Activated CD4-positive, alpha-beta memory T cell treated with anti-CD3 and anti-CD28 coated beads for 36 hours (primary cell): ENCODE results near the gene TSKU. TPM values are rescaled to one million over a fixed set of nuclear protein-coding genes. Genes with fewer than 3 reads are reported as not detected.
A peak's percentile ranks its signal among the peaks of the same experiment; 100 is the strongest.

Source experiments
- CTCF ChIA-PET: fragments of 350-600 bp; sonication (Branson Sonifier 250); formaldehyde crosslinking; loops from one replicate; lab custom pipeline; 2021; ENCODE audit warnings: antibody characterized with exemption, inconsistent platforms; lab: Charles Lee
- POLR2A ChIA-PET: fragments of 350-600 bp; sonication (Branson Sonifier 250); formaldehyde crosslinking; loops from one replicate; lab custom pipeline; 2021; ENCODE audit warnings: antibody characterized with exemption; lab: Charles Lee
- DNase-seq: peaks from one replicate; pipeline ENCODE4 v3.0.0-alpha.2; 2020
- H3K27ac Mint-ChIP-seq: one replicate; pipeline ENCODE4 v1.8.0; 2021; ENCODE audit warnings: mixed read lengths
- H3K27me3 Mint-ChIP-seq: one replicate; pipeline ENCODE4 v1.8.0; 2021; ENCODE audit warnings: mixed read lengths
- H3K36me3 Mint-ChIP-seq: one replicate; pipeline ENCODE4 v1.8.0; 2021; ENCODE audit warnings: mixed read lengths
- H3K4me1 Mint-ChIP-seq: one replicate; pipeline ENCODE4 v1.8.0; 2021; ENCODE audit warnings: low read depth, mixed read lengths
- H3K4me3 Mint-ChIP-seq: one replicate; pipeline ENCODE4 v1.8.0; 2021; ENCODE audit warnings: mild to moderate bottlenecking, mixed read lengths
- H3K9me3 Mint-ChIP-seq: one replicate; pipeline ENCODE4 v1.8.0; 2021; ENCODE audit warnings: mixed read lengths
- intact Hi-C: fragments of 100-400 bp; cut with micrococcal nuclease; formaldehyde crosslinking; loops from one replicate; pipeline ENCODE4 v1.15.1; 2023
- total RNA-seq, 2 experiments: library from RNA; stranded (reverse); gene quantifications; one replicate each; pipeline ENCODE4 v1.2.3, GENCODE V29; 2021

The TSKU gene
- total RNA-seq, 2 experiments from 2014 or later, result 3.8 to 3.9 TPM

GRCh38 chr11:76801225-76801624 is 18.1 kb downstream of the TSKU start:
- intact Hi-C loops, result loop anchor here (10.0 kb wide), 2 partner anchors 236 to 314 kb away; no protein-coding TSS in a partner anchor
- Mint-ChIP-seq H3K27me3 (peaks cover 7% of the 10 kb centered on the region), H3K4me3 (no peak overlapping the region), H3K4me1 (peaks cover 32% of the 10 kb centered on the region), H3K27ac (no peak overlapping the region), H3K36me3 (no peaks in the 10 kb centered on the region), H3K9me3 (no peaks in the 10 kb centered on the region)
- ChIA-PET CTCF (interaction anchor here (0.7 to 7.8 kb wide), 5 partner anchors 9 to 117 kb away, joined by 3 to 119 read pairs (median 54); no protein-coding TSS in a partner anchor), POLR2A (no interaction called here)
- DNase-seq, result no peak

GRCh38 chr11:76801736-76802135 is 18.6 kb downstream of the TSKU start:
- H3K4me3 Mint-ChIP-seq, result no peak overlapping the region
- no peak for DNase-seq
- CTCF ChIA-PET, result interaction anchor here (0.7 to 7.8 kb wide), 4 partner anchors 10 to 117 kb away, joined by 3 to 119 read pairs (median 56); no protein-coding TSS in a partner anchor
- intact Hi-C loops, result loop anchor here (10.0 kb wide), 2 partner anchors 237 to 313 kb away; no protein-coding TSS in a partner anchor
- H3K27ac Mint-ChIP-seq, result no peak overlapping the region
- H3K4me1 Mint-ChIP-seq, result peaks cover 32% of the 10 kb centered on the region
- POLR2A ChIA-PET, result no interaction called here
- H3K27me3 Mint-ChIP-seq, result peaks cover 12% of the 10 kb centered on the region
- no peaks in the 10 kb centered on the region for H3K36me3 Mint-ChIP-seq
- no peaks in the 10 kb centered on the region for H3K9me3 Mint-ChIP-seq

GRCh38 chr11:76802151-76802550 is 19.0 kb downstream of the TSKU start:
- intact Hi-C loops, result loop anchor here (10.0 kb wide), 2 partner anchors 237 to 313 kb away; no protein-coding TSS in a partner anchor
- POLR2A ChIA-PET, result no interaction called here
- H3K27me3 Mint-ChIP-seq, result peaks cover 13% of the 10 kb centered on the region

GRCh38 chr11:76802621-76803020 is 19.5 kb downstream of the TSKU start:
- Mint-ChIP-seq H3K4me1 (peaks cover 32% of the 10 kb centered on the region), H3K36me3 (no peaks in the 10 kb centered on the region), H3K4me3 (no peak overlapping the region)

More at GRCh38 chr11:76802151-76802550, 19.0 kb downstream of the TSKU start:
- no peak for DNase-seq
- H3K36me3 Mint-ChIP-seq, result no peaks in the 10 kb centered on the region
- no peaks in the 10 kb centered on the region for H3K9me3 Mint-ChIP-seq
- peaks cover 32% of the 10 kb centered on the region for H3K4me1 Mint-ChIP-seq
- no peak overlapping the region for H3K4me3 Mint-ChIP-seq
- CTCF ChIA-PET, result interaction anchor here (5.5 to 7.8 kb wide), 3 partner anchors 67 to 117 kb away, joined by 54 to 119 read pairs (median 58); no protein-coding TSS in a partner anchor
- H3K27ac Mint-ChIP-seq, result no peak overlapping the region

GRCh38 chr11:76803023-76803422 is 19.9 kb downstream of the TSKU start:
- DNase-seq, result no peak
- POLR2A ChIA-PET, result no interaction called here
- Mint-ChIP-seq H3K27me3 (peaks cover 16% of the 10 kb centered on the region), H3K27ac (no peak overlapping the region), H3K4me3 (no peak overlapping the region), H3K36me3 (no peaks in the 10 kb centered on the region), H3K9me3 (no peaks in the 10 kb centered on the region), H3K4me1 (peaks cover 32% of the 10 kb centered on the region)
- intact Hi-C loops, result loop anchor here (10.0 kb wide), 2 partner anchors 238 to 312 kb away; no protein-coding TSS in a partner anchor
- CTCF ChIA-PET, result interaction anchor here (0.7 to 7.8 kb wide), 5 partner anchors 68 to 116 kb away, joined by 3 to 119 read pairs (median 6); no protein-coding TSS in a partner anchor

More at GRCh38 chr11:76802621-76803020, 19.5 kb downstream of the TSKU start:
- Mint-ChIP-seq H3K27me3 (peaks cover 15% of the 10 kb centered on the region), H3K27ac (no peak overlapping the region), H3K9me3 (no peaks in the 10 kb centered on the region)
- ChIA-PET POLR2A (no interaction called here), CTCF (interaction anchor here (0.7 to 7.8 kb wide), 5 partner anchors 68 to 116 kb away, joined by 3 to 119 read pairs (median 6); no protein-coding TSS in a partner anchor)
- intact Hi-C loops, result loop anchor here (10.0 kb wide), 2 partner anchors 238 to 312 kb away; no protein-coding TSS in a partner anchor
- no peak for DNase-seq

- no peaks in the 10 kb centered on the region for H3K9me3 Mint-ChIP-seq
- peak overlapping the region; percentile 6 for H3K27ac Mint-ChIP-seq
- peak; percentile 89 for DNase-seq
- H3K27me3 Mint-ChIP-seq, result peaks cover 22% of the 10 kb centered on the region
- intact Hi-C loops, result loop anchor here (10.0 kb wide), 2 partner anchors 239 to 311 kb away; no protein-coding TSS in a partner anchor
- no peaks in the 10 kb centered on the region for H3K36me3 Mint-ChIP-seq
- H3K4me3 Mint-ChIP-seq, result no peak overlapping the region
- ChIA-PET CTCF (interaction anchor here (1.8 to 7.8 kb wide), 4 partner anchors 69 to 243 kb away, joined by 4 to 119 read pairs (median 32); no protein-coding TSS in a partner anchor), POLR2A (no interaction called here)
- peaks cover 32% of the 10 kb centered on the region for H3K4me1 Mint-ChIP-seq
These were observed 20.9 kb downstream of the TSKU start for GRCh38 chr11:76803811-76804600.

GRCh38 chr11:76805206-76805913 is 22.2 kb downstream of the TSKU start:
- Mint-ChIP-seq H3K36me3 (no peaks in the 10 kb centered on the region), H3K27me3 (peaks cover 22% of the 10 kb centered on the region), H3K9me3 (no peaks in the 10 kb centered on the region), H3K4me3 (no peak overlapping the region), H3K27ac (no peak overlapping the region), H3K4me1 (peaks cover 29% of the 10 kb centered on the region)
- POLR2A ChIA-PET, result no interaction called here
- DNase-seq, result peak; percentile 85
- intact Hi-C loops, result loop anchor here (10.0 kb wide), 2 partner anchors 241 to 309 kb away; no protein-coding TSS in a partner anchor
- CTCF ChIA-PET, result interaction anchor here (0.6 to 6.3 kb wide), 5 partner anchors 24 to 251 kb away, joined by 3 to 58 read pairs (median 4); no protein-coding TSS in a partner anchor

GRCh38 chr11:76806131-76806530 is 23.0 kb downstream of the TSKU start:
- intact Hi-C loops, result loop anchor here (2.0 to 10.0 kb wide), 3 partner anchors 241 to 309 kb away; no protein-coding TSS in a partner anchor
- H3K27me3 Mint-ChIP-seq, result peaks cover 22% of the 10 kb centered on the region
- H3K36me3 Mint-ChIP-seq, result no peaks in the 10 kb centered on the region
- no peak for DNase-seq
- H3K4me1 Mint-ChIP-seq, result peaks cover 32% of the 10 kb centered on the region
- no peak overlapping the region for H3K4me3 Mint-ChIP-seq
- POLR2A ChIA-PET, result no interaction called here
- H3K27ac Mint-ChIP-seq, result no peak overlapping the region
- CTCF ChIA-PET, result interaction anchor here (1.5 to 6.3 kb wide), 4 partner anchors 25 to 241 kb away, joined by 3 to 58 read pairs (median 7); no protein-coding TSS in a partner anchor
- H3K9me3 Mint-ChIP-seq, result no peaks in the 10 kb centered on the region

- CTCF ChIA-PET, result interaction anchor here (0.6 to 8.3 kb wide), 6 partner anchors 9 to 241 kb away, joined by 3 to 132 read pairs (median 17); no protein-coding TSS in a partner anchor
- H3K4me3 Mint-ChIP-seq, result no peak overlapping the region
- no peaks in the 10 kb centered on the region for H3K9me3 Mint-ChIP-seq
- peaks cover 32% of the 10 kb centered on the region for H3K4me1 Mint-ChIP-seq
- H3K36me3 Mint-ChIP-seq, result no peaks in the 10 kb centered on the region
- no peak overlapping the region for H3K27ac Mint-ChIP-seq
- peaks cover 22% of the 10 kb centered on the region for H3K27me3 Mint-ChIP-seq
- no peak for DNase-seq
- intact Hi-C loops, result loop anchor here (2.0 to 10.0 kb wide), 3 partner anchors 240 to 308 kb away; no protein-coding TSS in a partner anchor
- POLR2A ChIA-PET, result no interaction called here
These were observed 23.6 kb downstream of the TSKU start for GRCh38 chr11:76806608-76807205.

GRCh38 chr11:76807206-76807875 is 24.2 kb downstream of the TSKU start:
- H3K9me3 Mint-ChIP-seq, result no peaks in the 10 kb centered on the region
- peak; percentile 81 for DNase-seq
- POLR2A ChIA-PET, result no interaction called here
- peaks cover 22% of the 10 kb centered on the region for H3K27me3 Mint-ChIP-seq
- CTCF ChIA-PET, result interaction anchor here (0.6 to 8.3 kb wide), 7 partner anchors 9 to 240 kb away, joined by 3 to 132 read pairs (median 3); no protein-coding TSS in a partner anchor
- no peak overlapping the region for H3K4me3 Mint-ChIP-seq
- intact Hi-C loops, result loop anchor here (2.0 to 10.0 kb wide), 3 partner anchors 239 to 307 kb away; no protein-coding TSS in a partner anchor
- no peaks in the 10 kb centered on the region for H3K36me3 Mint-ChIP-seq
- H3K4me1 Mint-ChIP-seq, result peaks cover 32% of the 10 kb centered on the region
- no peak overlapping the region for H3K27ac Mint-ChIP-seq
